Right kidney (tissue), 1 donor: Measurements from ENCODE around the gene RBM25.

Experiments
- DNase-seq: peaks from one replicate; pipeline ENCODE4 v3.0.0-alpha.2; 2016

RBM25 gene

DNA sequence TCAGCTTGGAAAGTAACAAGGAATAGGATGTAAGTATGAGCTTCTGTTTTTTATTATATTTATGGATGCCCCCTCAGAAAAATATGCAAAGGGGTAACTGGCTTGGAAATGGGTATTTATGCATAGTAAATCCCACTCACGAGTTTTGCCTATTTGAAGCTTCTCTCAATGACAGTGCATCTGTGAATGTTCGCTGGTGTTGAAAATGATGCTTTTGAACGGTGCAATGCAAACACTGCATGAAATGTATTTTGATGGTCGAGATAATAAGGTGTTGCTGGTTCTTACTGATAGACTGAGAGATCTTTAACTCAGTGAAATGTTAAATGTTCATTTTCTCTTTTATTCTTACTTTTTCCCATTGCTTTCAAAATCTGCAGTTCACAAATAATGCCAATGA is 42.0 kb downstream of the RBM25 start:
- DNase-seq: no peak

DNA sequence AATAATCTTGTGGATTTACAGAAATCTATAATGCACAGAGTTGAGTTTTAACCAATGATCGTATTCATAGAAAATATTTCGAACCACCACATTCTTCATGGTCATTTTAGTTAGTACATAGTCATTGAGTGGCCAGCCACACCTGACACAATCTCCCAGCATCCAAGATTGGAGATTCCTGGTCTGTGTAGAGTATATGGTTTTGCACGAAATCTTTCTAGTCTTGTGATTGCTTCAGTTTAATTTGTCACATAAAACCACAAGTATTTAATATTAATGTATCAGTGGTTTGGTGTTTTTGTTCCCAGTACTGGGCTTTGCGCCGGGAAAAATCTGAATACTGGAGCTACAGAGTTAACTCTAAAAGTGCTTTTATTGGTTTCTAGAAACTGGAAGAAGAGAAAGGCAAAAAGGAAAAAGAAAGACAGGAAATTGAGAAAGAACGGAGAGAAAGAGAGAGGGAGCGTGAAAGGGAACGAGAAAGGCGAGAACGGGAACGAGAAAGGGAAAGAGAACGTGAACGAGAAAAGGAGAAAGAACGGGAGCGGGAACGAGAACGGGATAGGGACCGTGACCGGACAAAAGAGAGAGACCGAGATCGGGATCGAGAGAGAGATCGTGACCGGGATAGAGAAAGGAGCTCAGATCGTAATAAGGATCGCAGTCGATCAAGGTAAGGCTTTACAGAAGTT is 44.6 kb downstream of the RBM25 start:
- no peak for DNase-seq

DNA sequence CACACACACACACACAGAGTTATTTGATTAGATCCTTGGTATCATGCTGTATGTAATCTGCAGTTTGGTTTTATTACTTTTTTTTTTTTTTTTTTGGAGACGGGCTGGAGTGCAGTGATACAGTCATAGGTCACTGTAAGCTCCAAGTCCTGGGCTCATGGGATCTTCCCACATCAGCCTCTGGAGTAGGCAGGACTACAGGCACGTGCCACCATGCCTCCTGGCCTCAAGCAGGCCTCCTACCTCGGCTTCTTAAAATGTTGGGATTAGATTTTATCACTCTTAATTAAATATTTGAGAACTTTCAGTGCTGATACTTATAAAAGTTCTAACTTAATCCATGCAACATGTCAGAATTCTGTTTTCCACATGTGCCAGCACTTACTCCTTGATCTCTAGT is 46.7 kb downstream of the RBM25 start:
- DNase-seq: no peak

DNA sequence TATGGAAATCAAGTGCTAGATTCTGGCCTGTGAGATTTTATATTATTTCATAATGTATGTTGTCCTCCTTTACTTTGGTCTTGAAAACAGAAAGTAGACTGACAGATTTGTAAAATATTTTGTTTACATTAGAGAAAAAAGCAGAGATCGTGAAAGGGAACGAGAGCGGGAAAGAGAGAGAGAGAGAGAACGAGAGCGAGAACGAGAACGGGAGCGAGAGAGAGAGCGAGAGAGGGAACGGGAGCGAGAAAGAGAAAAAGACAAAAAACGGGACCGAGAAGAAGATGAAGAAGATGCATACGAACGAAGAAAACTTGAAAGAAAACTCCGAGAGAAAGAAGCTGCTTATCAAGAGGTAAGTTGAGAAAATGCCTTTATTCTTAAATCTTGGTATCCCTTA is 47.4 kb downstream of the RBM25 start:
- no peak for DNase-seq

DNA sequence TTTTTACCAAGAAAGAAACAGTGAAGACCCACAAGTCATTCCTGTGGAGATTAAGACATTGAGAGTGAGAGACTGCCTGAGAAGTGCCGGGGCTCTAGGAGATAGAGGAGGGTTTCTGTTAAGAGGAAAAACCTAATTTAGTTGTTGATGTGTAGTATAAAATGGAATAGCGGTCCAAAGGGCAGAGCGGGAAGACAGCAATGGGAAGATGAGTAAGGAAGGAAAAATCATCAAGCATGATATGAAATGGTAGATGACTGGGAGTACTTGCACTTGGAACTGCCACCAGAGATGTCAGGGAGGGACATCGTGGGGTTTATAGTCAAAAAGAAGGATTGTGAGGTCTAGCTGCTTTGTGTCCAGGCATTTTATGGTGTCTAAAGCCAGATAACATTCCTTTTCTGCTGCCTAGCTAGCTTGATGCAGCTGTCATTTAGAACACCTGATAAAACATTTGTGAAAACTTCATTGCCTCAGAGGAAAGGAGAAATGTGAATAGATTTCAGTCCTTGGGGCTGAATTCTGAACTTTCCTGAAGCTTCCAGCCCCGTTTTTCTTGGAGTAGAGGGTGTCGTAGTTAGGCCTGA is 57.8 kb downstream of the RBM25 start:
- DNase-seq: no peak

DNA sequence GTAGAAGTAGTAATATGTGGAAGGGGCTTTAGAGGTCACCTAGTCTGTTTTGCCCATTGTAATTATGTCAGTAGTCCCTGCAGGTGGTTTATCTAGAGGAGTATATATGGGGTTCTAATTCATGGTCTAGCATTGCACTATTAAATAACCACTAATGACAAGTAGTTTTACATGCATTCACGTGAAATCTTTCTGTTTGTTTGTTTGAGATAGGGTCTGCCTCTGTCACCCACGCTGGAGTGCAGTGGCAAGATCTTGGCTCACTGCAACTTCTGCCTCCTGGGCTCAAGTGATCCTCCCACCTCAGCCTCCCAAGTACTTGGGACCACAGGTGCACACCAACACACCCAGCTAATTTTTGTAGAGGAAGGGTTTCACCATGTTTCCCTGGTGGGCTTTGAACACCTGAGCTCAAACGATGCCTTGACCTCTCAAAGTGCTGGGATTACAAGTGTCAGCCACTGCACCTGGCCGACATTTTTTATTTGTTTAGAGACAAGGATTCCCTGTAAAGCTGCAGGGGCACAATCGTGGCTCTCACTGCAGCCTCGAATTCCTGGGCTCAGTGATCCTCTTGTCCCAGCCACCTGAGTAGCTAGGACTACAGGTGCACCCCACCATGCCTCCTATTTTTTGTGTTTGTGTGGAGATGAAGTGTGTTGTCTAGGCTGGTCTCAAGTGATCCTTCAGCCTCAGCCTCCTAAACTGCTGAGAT is 66.0 kb downstream of the RBM25 start:
- no peak for DNase-seq

DNA sequence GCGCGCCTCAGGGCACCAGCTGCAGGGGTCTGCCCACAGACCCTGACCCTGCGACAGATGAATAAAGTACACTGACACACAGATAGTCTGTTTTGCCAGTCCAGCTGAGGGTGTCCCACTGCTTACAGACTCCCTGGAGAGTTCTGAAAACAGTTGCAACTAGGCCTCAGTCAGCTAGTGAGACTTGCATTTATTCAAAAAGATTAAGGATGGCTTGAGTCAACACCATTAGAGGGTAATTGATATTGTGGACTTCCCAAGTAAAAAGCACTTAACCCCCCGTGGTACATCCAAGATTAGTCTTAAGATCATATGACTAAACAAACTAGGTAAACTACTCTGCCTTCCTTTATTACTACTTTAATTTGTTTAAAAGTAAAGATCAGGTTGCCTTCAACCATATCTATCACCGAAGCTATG is 66.8 kb downstream of the RBM25 start:
- no peak for DNase-seq

DNA sequence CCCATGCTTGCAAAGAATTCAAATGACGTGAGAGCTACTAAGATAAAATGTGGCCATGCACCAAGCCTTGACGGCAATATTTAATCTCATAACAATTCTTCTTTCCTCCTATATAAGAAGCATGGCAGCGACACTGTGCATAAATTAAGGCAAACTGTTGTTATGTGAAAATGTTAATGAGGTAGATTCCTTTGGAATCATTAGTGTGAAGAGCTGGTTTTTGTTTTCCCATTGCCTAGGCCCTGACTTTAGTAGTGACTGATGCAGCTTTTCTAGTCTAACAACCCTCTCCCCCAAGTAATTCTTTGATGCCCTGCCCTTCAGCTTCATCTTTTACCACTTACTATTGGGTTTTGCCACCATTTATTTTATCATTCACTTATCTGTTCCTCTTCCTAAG is 67.4 kb downstream of the RBM25 start:
- DNase-seq: no peak

DNA sequence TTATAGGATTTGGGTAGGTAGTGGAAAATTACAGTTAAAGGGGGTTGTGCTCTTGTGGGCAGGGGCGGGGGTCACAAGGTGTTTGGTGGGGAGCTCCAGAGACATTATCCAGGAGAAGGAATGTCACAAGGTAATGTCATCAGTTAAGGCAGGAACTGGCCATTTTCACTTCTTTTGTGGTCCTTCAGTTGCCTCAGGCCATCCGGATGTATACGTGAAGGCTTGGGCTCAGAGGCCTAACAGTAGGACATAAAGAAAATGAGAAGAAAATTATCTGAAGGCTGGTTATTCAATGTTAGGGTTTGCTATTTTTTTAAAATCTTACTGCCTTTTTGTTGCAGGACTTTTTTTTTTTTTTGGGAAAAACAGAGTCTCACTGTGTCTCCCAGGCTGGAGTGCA is 75.5 kb downstream of the RBM25 start:
- DNase-seq: no peak

DNA sequence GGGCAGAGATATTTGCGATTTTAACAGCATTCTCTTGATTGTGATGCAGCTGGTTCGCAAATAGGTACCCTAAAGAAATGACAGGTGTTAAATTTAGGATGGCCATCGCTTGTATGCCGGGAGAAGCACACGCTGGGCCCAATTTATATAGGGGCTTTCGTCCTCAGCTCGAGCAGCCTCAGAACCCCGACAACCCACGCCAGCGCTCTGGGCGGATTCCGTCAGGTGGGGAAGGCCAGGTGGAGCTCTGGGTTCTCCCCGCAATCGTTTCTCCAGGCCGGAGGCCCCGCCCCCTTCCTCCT is 77.7 kb downstream of the RBM25 start:
- DNase-seq: no peak

DNA sequence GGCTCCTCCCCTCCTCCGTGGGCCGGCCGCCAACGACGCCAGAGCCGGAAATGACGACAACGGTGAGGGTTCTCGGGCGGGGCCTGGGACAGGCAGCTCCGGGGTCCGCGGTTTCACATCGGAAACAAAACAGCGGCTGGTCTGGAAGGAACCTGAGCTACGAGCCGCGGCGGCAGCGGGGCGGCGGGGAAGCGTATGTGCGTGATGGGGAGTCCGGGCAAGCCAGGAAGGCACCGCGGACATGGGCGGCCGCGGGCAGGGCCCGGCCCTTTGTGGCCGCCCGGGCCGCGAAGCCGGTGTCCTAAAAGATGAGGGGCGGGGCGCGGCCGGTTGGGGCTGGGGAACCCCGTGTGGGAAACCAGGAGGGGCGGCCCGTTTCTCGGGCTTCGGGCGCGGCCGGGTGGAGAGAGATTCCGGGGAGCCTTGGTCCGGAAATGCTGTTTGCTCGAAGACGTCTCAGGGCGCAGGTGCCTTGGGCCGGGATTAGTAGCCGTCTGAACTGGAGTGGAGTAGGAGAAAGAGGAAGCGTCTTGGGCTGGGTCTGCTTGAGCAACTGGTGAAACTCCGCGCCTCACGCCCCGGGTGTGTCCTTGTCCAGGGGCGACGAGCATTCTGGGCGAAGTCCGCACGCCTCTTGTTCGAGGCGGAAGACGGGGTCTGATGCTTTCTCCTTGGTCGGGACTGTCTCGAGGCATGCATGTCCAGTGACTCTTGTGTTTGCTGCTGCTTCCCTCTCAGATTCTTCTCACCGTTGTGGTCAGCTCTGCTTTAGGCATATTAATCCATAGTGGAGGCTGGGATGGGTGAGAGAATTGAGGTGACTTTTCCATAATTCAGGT is 78.3 kb downstream of the RBM25 start, which contains the start of gene PSEN1:
Gene PSEN1 (plus strand): TSS at position 121 of the 839 bp plus-strand sequence. CDS start 11,513 bp downstream, outside the sequence.
- DNase-seq: peak; percentile 96

DNA sequence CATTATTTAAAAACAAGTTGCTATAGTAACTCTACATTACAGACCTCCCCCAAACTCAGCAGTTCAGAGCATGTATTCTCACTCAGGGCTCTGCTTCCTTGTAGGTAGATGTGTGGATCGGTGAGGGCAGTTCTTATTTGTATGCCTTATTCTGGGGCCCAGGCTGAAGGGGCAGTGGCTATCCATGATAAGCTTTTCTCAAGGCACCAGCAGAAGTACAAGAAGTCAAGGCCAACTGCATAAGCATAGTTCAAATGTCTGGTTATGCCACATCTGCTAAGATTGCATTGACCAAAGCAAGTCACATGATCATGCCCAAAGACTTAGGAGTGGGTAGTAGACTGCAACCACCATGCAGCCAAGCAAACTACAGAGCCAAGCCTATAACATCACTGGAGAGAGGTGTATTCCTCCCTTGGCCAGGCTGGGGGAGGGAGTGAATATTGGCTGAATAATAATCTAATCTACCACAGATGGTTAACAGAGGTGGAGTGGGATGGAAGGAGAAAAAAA is 82.5 kb downstream of the RBM25 start:
- no peak for DNase-seq

DNA sequence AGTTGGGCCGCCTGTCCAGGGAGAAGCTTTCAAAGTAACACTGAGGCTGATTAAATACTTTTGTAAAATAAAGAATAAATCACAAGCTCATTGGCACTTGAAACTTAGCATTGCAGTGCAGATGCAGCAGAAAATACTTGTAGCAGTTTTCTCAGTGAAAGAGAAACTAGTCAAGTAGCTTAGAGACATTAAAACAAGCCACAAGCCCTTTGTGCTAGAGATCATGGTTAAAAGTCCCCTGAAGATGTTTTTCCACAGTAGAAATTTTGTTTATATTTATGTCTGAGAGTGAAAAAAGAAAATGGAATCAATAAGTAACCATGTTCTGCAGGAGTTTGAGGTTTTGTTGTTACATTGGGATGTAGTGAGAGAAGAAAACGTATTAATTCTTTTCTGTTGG is 83.9 kb downstream of the RBM25 start:
- DNase-seq: no peak

DNA sequence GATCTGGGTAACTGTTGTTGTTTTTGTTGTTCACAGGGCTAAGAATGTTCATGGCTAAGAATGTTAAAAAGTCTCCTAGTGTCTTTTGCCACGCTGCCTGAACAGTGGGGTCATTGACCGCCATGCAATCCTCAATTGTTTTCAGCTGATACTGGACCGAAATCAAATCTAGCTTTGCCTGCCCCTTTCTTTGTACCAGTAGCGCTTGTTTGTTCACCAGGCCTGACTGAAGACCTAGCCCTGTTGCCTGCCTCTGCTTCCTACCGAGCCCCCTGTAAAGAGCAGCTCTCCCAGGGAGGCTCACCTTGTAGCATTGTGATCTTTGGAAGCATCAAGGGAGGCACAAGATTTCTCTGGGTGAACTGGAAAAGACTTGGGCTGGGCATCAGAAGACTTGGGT is 84.7 kb downstream of the RBM25 start:
- no peak for DNase-seq

DNA sequence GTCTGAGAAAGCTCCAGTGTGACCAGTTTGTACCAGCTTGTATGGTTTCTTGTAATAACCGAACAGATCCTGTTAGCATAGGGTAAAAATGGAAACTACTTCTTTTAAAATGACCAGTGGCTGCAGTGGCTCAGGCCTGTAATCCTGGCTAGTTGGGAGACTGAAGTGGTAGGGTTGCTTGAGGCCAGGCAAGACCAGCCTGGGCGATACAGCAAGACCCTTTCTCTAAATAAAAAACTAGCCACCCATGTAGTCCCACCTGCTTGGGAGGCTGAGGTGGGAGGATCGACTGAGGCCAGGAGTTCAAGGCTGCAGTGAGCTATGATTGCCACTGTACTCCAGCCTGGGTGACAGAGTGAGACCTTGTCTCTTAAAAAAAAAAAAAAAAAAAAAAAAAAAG is 85.3 kb downstream of the RBM25 start:
- DNase-seq: no peak

DNA sequence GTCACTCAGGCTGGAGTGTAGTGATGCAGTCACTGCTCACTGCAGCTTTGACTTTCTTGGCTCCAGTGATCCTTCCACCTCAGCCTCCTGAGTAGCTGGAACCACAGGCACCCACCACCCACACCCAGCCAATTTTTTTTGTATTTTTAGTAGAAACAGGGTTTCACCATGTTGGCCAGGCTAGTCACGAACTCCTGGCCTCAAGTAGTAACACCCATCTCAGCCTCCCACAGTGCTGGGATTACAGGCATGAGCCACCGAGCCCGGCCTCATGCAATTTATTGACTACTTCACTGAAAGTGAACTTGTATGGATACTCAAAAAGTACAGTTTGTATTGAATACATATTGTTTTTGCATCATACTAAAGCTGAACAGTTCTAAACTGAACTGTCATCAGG is 87.0 kb downstream of the RBM25 start:
- DNase-seq: no peak

DNA sequence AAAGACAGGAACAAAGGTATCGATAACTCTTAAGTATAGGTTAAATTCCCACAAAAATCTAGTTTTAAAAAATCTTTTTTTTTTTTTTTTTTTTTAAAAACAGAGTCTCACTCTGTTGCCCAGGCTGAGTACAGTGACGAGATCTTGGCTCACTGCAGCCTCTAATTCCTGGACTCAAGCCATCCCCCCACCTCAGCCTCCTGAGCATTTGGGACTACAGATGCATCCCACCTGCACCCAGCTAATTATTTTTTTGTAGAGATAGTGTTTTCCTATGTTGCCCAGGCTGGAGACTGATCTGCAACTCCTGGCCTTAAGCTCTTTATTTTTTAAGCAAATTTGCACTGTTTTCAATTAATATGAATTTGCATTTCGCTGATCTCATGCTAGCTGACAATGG is 87.8 kb downstream of the RBM25 start:
- no peak for DNase-seq

DNA sequence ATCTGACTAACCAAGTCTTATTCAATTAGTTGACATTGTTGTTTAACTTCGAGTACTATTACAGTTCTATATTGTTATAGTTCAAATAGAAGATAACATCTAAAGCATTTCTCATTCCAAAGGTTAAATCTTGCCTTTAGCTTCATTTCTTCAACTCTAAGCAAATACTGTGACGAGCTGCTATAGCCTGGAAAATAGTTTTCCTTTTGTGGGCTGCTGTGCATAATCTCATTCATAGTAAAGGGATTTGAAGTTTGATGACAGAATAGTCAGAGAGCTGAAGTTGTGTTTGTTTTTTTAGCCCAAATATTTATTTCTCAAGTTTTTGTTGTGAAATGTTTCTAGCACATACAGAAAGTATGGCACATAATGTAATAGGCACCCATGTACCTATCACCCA is 91.4 kb downstream of the RBM25 start:
- DNase-seq: no peak

DNA sequence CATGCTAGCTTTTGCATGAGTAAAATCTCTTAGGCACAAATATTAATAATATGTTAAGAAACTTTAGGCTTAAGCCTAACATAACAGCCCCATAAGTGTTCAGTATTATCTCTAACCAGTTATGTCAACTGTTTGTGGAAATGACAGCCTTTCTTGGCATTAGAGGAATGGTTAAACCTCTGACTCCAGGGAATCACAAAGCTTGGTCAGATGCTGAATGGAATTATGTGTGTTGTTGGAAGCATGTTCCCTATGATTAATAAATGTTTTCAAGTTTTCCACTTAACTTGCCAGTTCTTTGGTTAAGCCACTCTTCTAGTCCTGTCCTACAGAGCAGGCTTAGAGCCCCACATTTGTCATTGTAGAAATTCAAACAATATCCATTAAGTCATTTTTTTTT is 94.9 kb downstream of the RBM25 start:
- no peak for DNase-seq

DNA sequence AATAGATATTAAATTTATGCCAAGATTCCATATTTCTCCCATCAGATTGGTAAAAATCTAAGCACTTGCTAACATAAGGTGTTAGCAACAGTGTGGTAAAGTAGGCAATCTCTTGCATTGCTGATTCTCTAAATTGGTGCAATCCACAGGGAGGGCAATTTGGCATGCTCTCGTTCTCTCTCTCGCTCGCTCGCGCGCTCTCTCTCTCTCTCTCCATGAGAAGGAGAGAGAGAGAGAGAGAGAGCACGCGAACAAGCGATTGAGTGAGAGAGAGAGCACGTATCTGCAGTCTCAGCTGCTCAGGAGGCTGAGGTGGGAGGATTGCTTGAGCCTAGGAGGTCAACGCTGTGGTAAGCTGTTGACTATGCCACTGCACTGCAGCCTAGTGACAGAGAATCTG is 103.9 kb downstream of the RBM25 start:
- DNase-seq: no peak

DNA sequence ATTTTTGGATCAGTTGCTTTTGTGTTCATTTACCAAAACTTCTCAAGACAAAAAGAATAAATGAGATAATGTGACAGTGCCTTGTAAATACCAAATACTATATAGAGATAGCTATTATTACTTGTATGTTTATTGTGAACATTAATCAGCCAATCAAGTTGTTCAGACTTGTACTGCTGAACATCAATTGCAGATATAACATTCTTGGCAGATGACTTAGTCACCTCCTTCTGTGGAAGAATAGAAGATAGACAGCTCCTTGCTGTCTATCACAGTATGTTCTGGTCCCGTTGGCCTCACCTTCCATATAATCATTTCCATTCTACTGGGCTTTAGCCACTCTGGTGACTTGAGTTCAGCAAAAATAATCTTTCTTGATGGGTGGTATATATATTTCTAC is 108.1 kb downstream of the RBM25 start:
- no peak for DNase-seq

DNA sequence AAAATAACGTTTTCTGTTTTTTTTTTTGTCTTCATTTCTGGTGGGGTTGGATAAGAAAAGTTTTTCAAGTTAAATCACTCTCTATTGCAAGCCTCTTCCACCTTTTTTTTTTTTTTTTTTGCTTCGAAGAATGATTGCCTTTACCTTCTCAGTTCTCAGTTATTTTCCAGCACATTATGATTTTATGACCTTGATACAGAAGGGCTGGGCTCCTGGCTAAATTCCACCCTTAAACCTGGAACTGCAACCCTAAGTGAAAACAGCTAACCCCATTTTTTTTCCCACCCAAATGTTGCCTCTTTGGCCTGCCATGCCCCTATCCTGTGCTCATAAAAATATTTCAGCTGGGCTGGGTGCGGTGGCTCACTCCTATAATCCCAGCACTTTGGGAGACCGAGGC is 109.4 kb downstream of the RBM25 start:
- no peak for DNase-seq

DNA sequence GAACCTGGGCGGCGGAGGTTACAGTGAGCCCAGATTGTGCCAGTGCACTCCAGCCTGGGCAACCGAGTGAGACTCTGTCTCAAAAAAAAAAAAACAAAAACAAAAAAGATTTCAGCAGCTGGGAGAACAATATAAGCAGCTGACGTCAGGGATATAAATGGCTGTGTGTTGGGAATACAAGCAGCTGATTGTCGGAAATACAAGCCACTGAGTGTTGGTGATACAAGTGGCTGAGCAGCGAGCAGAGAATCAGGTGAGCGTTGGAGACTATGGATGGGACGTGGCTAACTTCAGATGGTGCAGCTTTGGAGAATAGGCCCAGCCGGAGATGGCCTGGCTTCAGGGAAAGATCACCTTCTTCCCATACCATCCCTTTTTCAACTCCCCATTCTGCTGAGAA is 109.9 kb downstream of the RBM25 start:
- DNase-seq: no peak
